ENCODE measurements around the gene LETMD1. TPM values are rescaled to one million over a fixed set of nuclear protein-coding genes. Genes with fewer than 3 reads are reported as not detected.
A peak's percentile ranks its signal among the peaks of the same experiment; 100 is the strongest.

The LETMD1 gene
- total RNA-seq (2011; cell fraction: chromatin; rRNA removed; ENCODE audit: low replicate concordance), result 306 and 323 TPM in 2 replicates
- 186 and 193 TPM in 2 replicates for total RNA-seq (2011; cell fraction: nucleolus; rRNA removed)
- 291 and 382 TPM in 2 replicates for total RNA-seq (2011; cell fraction: nucleoplasm; rRNA removed)
- total RNA-seq (2014; rRNA removed) (65.1 and 69.0 TPM in 2 replicates), total RNA-seq (2014; rRNA removed; fragmentation: Illumina TruSeq; extraction: Trizol) (82.9 and 96.9 TPM in 2 replicates), total RNA-seq (2015; rRNA removed; fragmentation: Illumina TruSeq; extraction: Trizol) (71.3 and 74.0 TPM in 2 replicates), total RNA-seq (2021) (70.1 and 71.2 TPM in 2 replicates), polyA plus RNA-seq (2011; rRNA removed) (163 and 214 TPM in 2 replicates), polyA plus RNA-seq (2014; fragmentation: Illumina TruSeq; extraction: Trizol) (113 and 121 TPM in 2 replicates), polyA plus RNA-seq (2014; fragmentation: Nextera tagmentation; extraction: Ambion mirVana) (10 to 100 TPM; 58.7 to 75.4 TPM), polyA plus RNA-seq (2014; rRNA removed) (106 and 112 TPM in 2 replicates), polyA minus RNA-seq (2011; rRNA and poly(A)+ RNA removed) (142 and 155 TPM in 2 replicates), Bru-seq, nascent RNA (percentile 94 among the genes with signal in this experiment), BruChase-seq, experiment 1, labeled RNA remaining after a 2-hour chase (percentile 91 among the genes with signal in this experiment), BruChase-seq, experiment 2, labeled RNA remaining after a 6-hour chase (percentile 86 among the genes with signal in this experiment)
- 96.8 and 210 TPM in 2 replicates for polyA plus RNA-seq (2011; cell fraction: cytosol; rRNA removed)
- 281 and 303 TPM in 2 replicates for polyA plus RNA-seq (2011; cell fraction: nucleus; rRNA removed)
- polyA plus RNA-seq (2012), result 81.2 and 169 TPM in 2 replicates
- 53.3 and 56.5 TPM in 2 replicates for polyA minus RNA-seq (2011; cell fraction: cytosol; rRNA and poly(A)+ RNA removed)
- polyA minus RNA-seq (2011; cell fraction: nucleus; rRNA and poly(A)+ RNA removed), result 62.3 and 102 TPM in 2 replicates
- long read RNA-seq, experiment 1, transcript LETMD1-201 (9 exons, 2,112 nt), result major isoform, 21 of 121 reads
- long read RNA-seq, experiment 1, transcript LETMD1-238 (1 exons, 2,948 nt), result minor isoform, 16 of 121 reads
- long read RNA-seq, experiment 1, transcript LETMD1-234 (4 exons, 1,623 nt), result minor isoform, 5 of 121 reads
- long read RNA-seq, experiment 1, partial matches to known transcripts, result 17 of 121 reads
- long read RNA-seq, experiment 1, other reads (novel, unspliced or antisense), result 47 of 121 reads
- long read RNA-seq, experiment 2, transcript LETMD1-238 (1 exons, 2,948 nt), result minor isoform, 9 of 53 reads
- long read RNA-seq, experiment 2, transcript LETMD1-201 (9 exons, 2,112 nt), result major isoform, 12 of 53 reads
- long read RNA-seq, experiment 2, partial matches to known transcripts, result 5 of 53 reads
- long read RNA-seq, experiment 2, other reads (novel, unspliced or antisense), result 22 of 53 reads
- long read RNA-seq, experiment 3, transcript LETMD1-221 (5 exons, 1,480 nt), result minor isoform, 7 of 74 reads
- long read RNA-seq, experiment 3, transcript LETMD1-201 (9 exons, 2,112 nt), result major isoform, 23 of 74 reads
- long read RNA-seq, experiment 3, partial matches to known transcripts, result 3 of 74 reads
- long read RNA-seq, experiment 3, other reads (novel, unspliced or antisense), result 27 of 74 reads

GRCh38 chr12:51047655-51048540 is at the start of gene LETMD1:
TSS of gene LETMD1 (plus strand) at chr12:51048327. CDS start at chr12:51048357, 30 bp downstream.
- intact Hi-C loops (cut with micrococcal nuclease) (loop anchor here (2.0 to 5.0 kb wide), 3 partner anchors 35 to 304 kb away; partner anchors contain the start of gene CSRNP2), in situ Hi-C loops (cut with MboI) (no loop called here)
- H3K4me2 ChIP-seq (ENCODE audit: insufficient read depth, low read length), result peak within 1 kb of the TSS; percentile 96
- H2AFZ ChIP-seq (ENCODE audit: low read depth, low read length), result peak within 1 kb of the TSS; percentile 98
- H3K36me3 ChIP-seq (ENCODE audit: control insufficient read depth, insufficient read depth, low read length), result peaks cover 30% of the 10 kb centered on the region
- H3K79me2 ChIP-seq (ENCODE audit: control insufficient read depth, insufficient read depth, low read length), result peaks cover 32% of the 10 kb centered on the region
- H3K9ac ChIP-seq (ENCODE audit: insufficient read depth in 1 of 2, low read depth in 2 of 2, low read length in 2 of 2), result peak within 1 kb of the TSS; percentile 90 to 97
- TSS peak; percentile 89 for BruUV-seq (replicated peaks)
- CTCF ChIA-PET (ENCODE audit: low intra/inter-chr PET ratio), result interaction anchor here (0.8 to 1.5 kb wide), 3 partner anchors 199 to 290 kb away, joined by 3 to 4 read pairs (median 3); no protein-coding TSS in a partner anchor
- H3K4me3 ChIP-seq, result peak within 1 kb of the TSS; percentile 59
- peaks cover 4 to 10% of the 10 kb centered on the region in 2 experiments; a peak in 4 of 5 replicates for H3K4me1 ChIP-seq (replicated peaks in 1 of 2; ENCODE audit: control insufficient read depth in 2 of 2, insufficient read depth in 2 of 2, low read length in 2 of 2)
- DNase-seq (ENCODE audit: extremely low read depth in 1 of 4, low spot score in 3 of 4), result peak; percentile 85 to 98 (median 90)
- POLR2A ChIA-PET, result interaction anchor here (0.6 to 1.5 kb wide), 8 partner anchors 9 to 648 kb away, joined by 3 to 8 read pairs (median 3); no protein-coding TSS in a partner anchor
- no peaks in the 10 kb centered on the region for H3K9me1 ChIP-seq (ENCODE audit: control insufficient read depth, insufficient read depth, low read length)
- WGBS (ENCODE audit: insufficient coverage, low coverage, missing lambda C conversion rate), result 3% methylated on average over 51 of the region's 51 CpGs
- H3K27me3 ChIP-seq (ENCODE audit: control insufficient read depth in 2 of 2, insufficient read depth in 2 of 2, low read length in 2 of 2), result no peaks in the 10 kb centered on the region
- peak; percentile 99 for FAIRE-seq
- H4K20me1 ChIP-seq (replicated peaks; ENCODE audit: control insufficient read depth, insufficient read depth, low read length), result no peaks in the 10 kb centered on the region
- H3K9me3 ChIP-seq (replicated peaks; ENCODE audit: control insufficient read depth, insufficient read depth, low read depth, low read length), result no peaks in the 10 kb centered on the region
- H3K27ac ChIP-seq (ENCODE audit: extremely low read depth, low read depth, low read length), result peak within 1 kb of the TSS; percentile 96
- ATAC-seq, result peak; percentile 98
- TF ChIP-seq ZBTB33 (CRISPR knock-in tag; IDR thresholded peaks at IDR 0.05) (0 out of 2 replicates have a peak, but pooled peaks have one; percentile 18), TEAD4 (IDR thresholded peaks at IDR 0.05; ENCODE audit: low read length) (0 out of 2 replicates have a peak, but pooled peaks have one; percentile 5), TEAD4 (CRISPR knock-in tag; IDR thresholded peaks at IDR 0.05; ENCODE audit: borderline replicate concordance) (no peak), RBBP5 (IDR thresholded peaks at IDR 0.05; ENCODE audit: borderline replicate concordance, insufficient read depth, low read length, poor library complexity, severe bottlenecking) (peak; percentile 78), EHMT2 (IDR thresholded peaks at IDR 0.05) (no peak), CC2D1A (IDR thresholded peaks at IDR 0.05) (peak; percentile 81), TARDBP (IDR thresholded peaks at IDR 0.05) (0 out of 2 replicates have a peak, but pooled peaks have one; percentile 54), CTBP1 (IDR thresholded peaks at IDR 0.05; ENCODE audit: borderline replicate concordance) (peak; percentile 85; the same call in 1 of the 2 replicates), ZNF77 (CRISPR knock-in tag; IDR thresholded peaks at IDR 0.05) (no peak), WHSC1 (IDR thresholded peaks at IDR 0.05; ENCODE audit: low read length) (no peak)

Measured in K562 (cell line).